Amniotic stem cell (primary cell): ENCODE results near the gene SLAMF1.
"Not testable (repeated sequence)": the region's sequence is repeated elsewhere in the genome, so short reads cannot be mapped to it uniquely, and the experiment has no call there.

Source experiments
- DNase-seq: peaks from one replicate; lab custom pipeline; 2025; lab: John Stamatoyannopoulos, UW

SLAMF1 gene

GRCh38 chr1:160664573-160665051, 17.8 kb upstream of the SLAMF1 start:
- DNase-seq: no peak

- no peak for DNase-seq
These were observed 16.1 kb upstream of the SLAMF1 start for GRCh38 chr1:160662910-160663309.

GRCh38 chr1:160659566-160659965, 12.7 kb upstream of the SLAMF1 start:
- DNase-seq: no peak

- DNase-seq: no peak
These were observed 12.0 kb upstream of the SLAMF1 start for GRCh38 chr1:160658814-160659193.

- no peak for DNase-seq
These were observed 11.4 kb upstream of the SLAMF1 start for GRCh38 chr1:160658162-160658813.

GRCh38 chr1:160657250-160657781, 10.5 kb upstream of the SLAMF1 start:
- no peak for DNase-seq

GRCh38 chr1:160656737-160657136, 9.9 kb upstream of the SLAMF1 start:
- DNase-seq: no peak

- DNase-seq: no peak
These were observed 6.8 kb upstream of the SLAMF1 start for GRCh38 chr1:160653620-160654016.

- no peak for DNase-seq
These were observed 6.2 kb upstream of the SLAMF1 start for GRCh38 chr1:160652924-160653619.

- DNase-seq: not testable (repeated sequence)
These were observed 5.3 kb upstream of the SLAMF1 start for GRCh38 chr1:160652065-160652641.

- no peak for DNase-seq
These were observed 4.7 kb upstream of the SLAMF1 start for GRCh38 chr1:160651433-160652064.

- no peak for DNase-seq
These were observed 481 bp upstream of the SLAMF1 start for GRCh38 chr1:160647329-160647720.

GRCh38 chr1:160646180-160646579, 664 bp downstream of the SLAMF1 start:
- DNase-seq: no peak

- DNase-seq: no peak
These were observed 1.3 kb downstream of the SLAMF1 start for GRCh38 chr1:160645386-160646130.

- DNase-seq: no peak
These were observed 2.4 kb downstream of the SLAMF1 start for GRCh38 chr1:160644399-160644798.

GRCh38 chr1:160643138-160643537, 3.7 kb downstream of the SLAMF1 start:
- no peak for DNase-seq

GRCh38 chr1:160642281-160642644, 4.6 kb downstream of the SLAMF1 start:
- DNase-seq: no peak

- no peak for DNase-seq
These were observed 5.2 kb downstream of the SLAMF1 start for GRCh38 chr1:160641323-160642280.

GRCh38 chr1:160640359-160641123, 6.3 kb downstream of the SLAMF1 start:
- no peak for DNase-seq

GRCh38 chr1:160639652-160640051, 7.2 kb downstream of the SLAMF1 start:
- DNase-seq: no peak
